Upper lobe of right lung (tissue), 1 donor: ENCODE results near the gene LYPD6. TPM values are rescaled to one million over a fixed set of nuclear protein-coding genes. Genes with fewer than 3 reads are reported as not detected.

ENCODE experiments used
- ATAC-seq: fragments of 200-7000 bp; cut with Tn5 transposase; one replicate; pipeline ENCODE4 v1.9.1; 2020; ENCODE audit warnings: mild to moderate bottlenecking, moderate library complexity
- DNase-seq: peaks from one replicate; pipeline ENCODE4 v3.0.0-alpha.2; 2020
- H3K27ac ChIP-seq: fragments of 200-600 bp; one replicate; pipeline ENCODE4 v1.8.0; 2022
- H3K27me3 ChIP-seq: fragments of 200-600 bp; one replicate; pipeline ENCODE4 v1.8.0; 2022; ENCODE audit warnings: mild to moderate bottlenecking
- H3K36me3 ChIP-seq: fragments of 200-600 bp; one replicate; pipeline ENCODE4 v1.8.0; 2022
- H3K4me1 ChIP-seq: fragments of 200-600 bp; one replicate; pipeline ENCODE4 v1.8.0; 2022
- H3K4me3 ChIP-seq: fragments of 200-600 bp; one replicate; pipeline ENCODE4 v1.8.0; 2022; ENCODE audit warnings: mild to moderate bottlenecking
- H3K9me3 ChIP-seq: fragments of 200-600 bp; one replicate; pipeline ENCODE4 v1.8.0; 2022
- CTCF ChIP-seq: fragments of 200-600 bp; IDR thresholded peaks from one replicate; pipeline ENCODE4 v1.8.0; 2022; ENCODE audit warnings: antibody characterized with exemption
- intact Hi-C: fragments of 100-400 bp; cut with DNase I; formaldehyde crosslinking; loops from one replicate; pipeline ENCODE4 v1.11.0; 2022
- total RNA-seq: library from RNA; stranded (reverse); fragmentation: NEBNext Ultra II Directional; extraction: Animal tissue kit (Norgen Biotek cat#: 25700); gene quantifications from one replicate; pipeline ENCODE4 v1.2.1, GENCODE V29; 2021
- donor health status: DM: no; HTN: yes; CAD: no; lungs with severe emphysema.

The LYPD6 gene
- total RNA-seq, 1 donor from 2014 or later, result 0.29 TPM

- H3K4me3 ChIP-seq, result no peak overlapping the region
- ATAC-seq (no peak), DNase-seq (no peak)
- peaks cover 11% of the 10 kb centered on the region for H3K27me3 ChIP-seq
- no peaks in the 10 kb centered on the region for H3K4me1 ChIP-seq
- no peaks in the 10 kb centered on the region for H3K36me3 ChIP-seq
- no peak for TF ChIP-seq CTCF
- no peaks in the 10 kb centered on the region for H3K9me3 ChIP-seq
- no peak overlapping the region for H3K27ac ChIP-seq
- intact Hi-C loops, result no loop called here
Observed at GRCh38 chr2:149456285-149456684, 125.9 kb downstream of the LYPD6 start.

- DNase-seq (no peak), ATAC-seq (no peak)
- TF ChIP-seq CTCF, result no peak
- no peak overlapping the region for H3K27ac ChIP-seq
- H3K9me3 ChIP-seq, result no peaks in the 10 kb centered on the region
- no peaks in the 10 kb centered on the region for H3K36me3 ChIP-seq
- H3K27me3 ChIP-seq, result peaks cover 11% of the 10 kb centered on the region
- intact Hi-C loops, result no loop called here
- H3K4me3 ChIP-seq, result no peak overlapping the region
- H3K4me1 ChIP-seq, result no peaks in the 10 kb centered on the region
Observed at GRCh38 chr2:149458502-149458901, 128.1 kb downstream of the LYPD6 start.

- DNase-seq, result no peak
- intact Hi-C loops, result no loop called here
- TF ChIP-seq CTCF, result no peak
- no peaks in the 10 kb centered on the region for H3K4me1 ChIP-seq
- no peak overlapping the region for H3K27ac ChIP-seq
- no peaks in the 10 kb centered on the region for H3K9me3 ChIP-seq
- no peak for ATAC-seq
- H3K27me3 ChIP-seq, result no peaks in the 10 kb centered on the region
- H3K36me3 ChIP-seq, result no peaks in the 10 kb centered on the region
- H3K4me3 ChIP-seq, result no peak overlapping the region
Observed at GRCh38 chr2:149463328-149464002, 133.1 kb downstream of the LYPD6 start.

- Histone ChIP-seq H3K27ac (no peak overlapping the region), H3K9me3 (no peaks in the 10 kb centered on the region), H3K4me3 (no peak overlapping the region), H3K36me3 (no peaks in the 10 kb centered on the region), H3K27me3 (no peaks in the 10 kb centered on the region), H3K4me1 (no peaks in the 10 kb centered on the region)
- DNase-seq (no peak), ATAC-seq (no peak)
- intact Hi-C loops, result no loop called here
- no peak for TF ChIP-seq CTCF
Observed at GRCh38 chr2:149464396-149464795, 134.0 kb downstream of the LYPD6 start.

GRCh38 chr2:149465873-149466272 lies 135.5 kb downstream of the LYPD6 start:
- DNase-seq (no peak), ATAC-seq (no peak)
- no peaks in the 10 kb centered on the region for H3K27me3 ChIP-seq
- TF ChIP-seq CTCF, result no peak
- H3K9me3 ChIP-seq, result no peaks in the 10 kb centered on the region
- no peaks in the 10 kb centered on the region for H3K4me1 ChIP-seq
- H3K36me3 ChIP-seq, result no peaks in the 10 kb centered on the region
- H3K4me3 ChIP-seq, result no peak overlapping the region
- intact Hi-C loops, result no loop called here
- no peak overlapping the region for H3K27ac ChIP-seq

- no peak overlapping the region for H3K4me3 ChIP-seq
- H3K9me3 ChIP-seq, result no peaks in the 10 kb centered on the region
- H3K27me3 ChIP-seq, result no peaks in the 10 kb centered on the region
- ATAC-seq, result no peak
- no peak for TF ChIP-seq CTCF
- DNase-seq, result no peak
- no peaks in the 10 kb centered on the region for H3K4me1 ChIP-seq
- H3K27ac ChIP-seq, result no peak overlapping the region
- H3K36me3 ChIP-seq, result no peaks in the 10 kb centered on the region
- intact Hi-C loops, result no loop called here
Observed at GRCh38 chr2:149466635-149467034, 136.2 kb downstream of the LYPD6 start.
